ENCODE data around the gene SMR3B. TPM values are rescaled to one million over a fixed set of nuclear protein-coding genes. Genes with fewer than 3 reads are reported as not detected.

The SMR3B gene
- total RNA-seq, 1 experiment from 2014 or later: not detected

DNA sequence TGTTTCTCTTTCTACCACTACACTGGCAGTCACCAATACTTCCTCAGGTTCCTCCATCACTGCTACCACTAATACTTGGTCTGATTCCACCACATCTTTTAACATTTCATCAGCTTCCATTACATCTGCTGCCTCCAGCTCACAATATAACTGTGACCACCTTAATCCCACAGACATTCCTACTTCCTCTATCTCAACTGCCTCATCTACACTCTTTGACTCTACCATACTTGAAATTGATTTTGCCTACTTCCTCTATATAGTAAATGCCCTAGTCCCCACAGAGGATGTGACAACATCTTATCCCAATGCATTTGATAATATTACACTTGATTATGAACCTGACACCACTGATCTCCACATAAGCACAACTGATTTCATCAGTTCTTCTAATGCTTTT is 43.9 kb downstream of the SMR3B start:
- in situ Hi-C loops (cut with HindIII; ENCODE audit: low pct_unique_long_range_greater_than_20kb, low sequenced_read_pairs): no loop called here

DNA sequence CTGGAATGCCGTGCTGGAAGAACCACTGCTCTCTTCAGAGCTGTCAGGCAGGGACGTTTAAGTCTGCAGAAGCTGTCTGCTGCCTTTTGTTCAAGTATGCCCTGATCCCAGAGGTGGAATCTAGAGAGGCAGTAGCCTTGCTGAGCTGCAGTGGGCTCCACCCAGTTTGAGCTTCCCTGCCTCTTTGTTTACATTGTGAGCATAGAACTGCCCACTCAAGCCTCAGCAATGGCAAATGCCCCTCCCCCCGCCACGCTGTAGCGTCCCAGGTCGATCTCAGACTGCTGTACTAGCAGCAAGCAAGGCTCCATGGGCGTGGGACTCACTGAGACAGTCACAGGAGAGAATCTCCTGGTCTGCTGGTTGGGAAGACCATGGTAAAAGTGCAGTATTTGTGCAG is 54.3 kb downstream of the SMR3B start:
- DNase-seq (ENCODE audit: low read depth): no peak
- in situ Hi-C loops (cut with HindIII; ENCODE audit: low pct_unique_long_range_greater_than_20kb, low sequenced_read_pairs): no loop called here

More for the DNA sequence above, 43.9 kb downstream of the SMR3B start:
- no peak for DNase-seq (ENCODE audit: low read depth)

Other genes starting within 250 kb of the SMR3B start
- not detected in 2 replicates for gene PRR27, start 228.9 kb upstream of the SMR3B start, total RNA-seq (2014; rRNA removed; shearing (Covaris generic); ENCODE audit: low replicate concordance)
- gene ODAM, start 187.4 kb upstream of the SMR3B start, total RNA-seq (2014; rRNA removed; shearing (Covaris generic); ENCODE audit: low replicate concordance): not detected in 2 replicates
- gene FDCSP, start 157.0 kb upstream of the SMR3B start, total RNA-seq (2014; rRNA removed; shearing (Covaris generic); ENCODE audit: low replicate concordance): not detected in 2 replicates
- not detected in 2 replicates for gene CSN3, start 140.5 kb upstream of the SMR3B start, total RNA-seq (2014; rRNA removed; shearing (Covaris generic); ENCODE audit: low replicate concordance)
- gene CABS1, start 48.1 kb upstream of the SMR3B start, total RNA-seq (2014; rRNA removed; shearing (Covaris generic); ENCODE audit: low replicate concordance): not detected in 2 replicates
- gene SMR3A, start 22.4 kb upstream of the SMR3B start, total RNA-seq (2014; rRNA removed; shearing (Covaris generic); ENCODE audit: low replicate concordance): not detected in 2 replicates
- not detected in 2 replicates for gene OPRPN, start 14.8 kb downstream of the SMR3B start, total RNA-seq (2014; rRNA removed; shearing (Covaris generic); ENCODE audit: low replicate concordance)
- not detected in 2 replicates for gene MUC7, start 89.1 kb downstream of the SMR3B start, total RNA-seq (2014; rRNA removed; shearing (Covaris generic); ENCODE audit: low replicate concordance)
- not detected in 2 replicates for gene AMTN, start 135.4 kb downstream of the SMR3B start, total RNA-seq (2014; rRNA removed; shearing (Covaris generic); ENCODE audit: low replicate concordance)
- gene AMBN, start 209.1 kb downstream of the SMR3B start, total RNA-seq (2014; rRNA removed; shearing (Covaris generic); ENCODE audit: low replicate concordance): not detected in 2 replicates
- gene ENAM, start 245.6 kb downstream of the SMR3B start, total RNA-seq (2014; rRNA removed; shearing (Covaris generic); ENCODE audit: low replicate concordance): not detected in 2 replicates